SK-N-MC (cell line): ENCODE measurements around the gene CAVIN2.

ENCODE experiments used
- EZH2 ChIP-seq: fragments of 200-600 bp; sonication (generic); IDR thresholded peaks from one replicate; pipeline ENCODE4 v1.6.1; 2017; ENCODE audit warnings: antibody characterized with exemption
- FOXP2 ChIP-seq: optimal IDR thresholded peaks from 2 replicates; pipeline ENCODE3; 2011; ENCODE audit warnings: mild to moderate bottlenecking, moderate library complexity; ENCODE audit not compliant: insufficient read depth; ENCODE audit errors: extremely low read length, control extremely low read depth
- POLR2AphosphoS5 ChIP-seq: IDR thresholded peaks from 2 replicates; pipeline ENCODE4 v1.6.1; 2012; ENCODE audit warnings: mild to moderate bottlenecking, low read depth, low read length, borderline replicate concordance

DNA sequence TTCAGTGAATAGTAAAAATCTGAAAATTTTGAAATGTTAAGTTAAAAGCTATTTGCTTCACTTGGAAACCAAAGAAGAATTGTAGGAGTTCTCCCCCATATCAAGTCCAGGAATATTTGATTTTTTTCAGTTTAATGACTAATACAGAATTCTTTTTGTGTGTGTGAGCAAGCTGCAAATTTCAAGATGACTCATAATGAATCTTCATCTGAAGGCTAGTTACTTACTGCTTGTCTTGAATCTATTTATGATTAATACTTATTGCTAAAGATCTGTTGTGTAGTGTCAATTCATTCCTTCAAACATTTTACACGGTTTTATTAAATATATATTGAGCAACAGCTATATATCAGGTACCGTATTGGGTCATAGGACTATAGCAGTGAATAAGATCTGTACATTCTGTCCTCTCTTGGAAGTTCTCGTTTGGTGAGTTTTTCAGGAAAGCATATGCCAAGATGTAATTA lies 47.8 kb upstream of the CAVIN2 start:
- TF ChIP-seq EZH2 (no peak), POLR2AphosphoS5 (no peak), FOXP2 (no peak)
